GM19035 (cell line): ENCODE measurements around the gene TJP1.
"Not testable (repeated sequence)": the region's sequence is repeated elsewhere in the genome, so short reads cannot be mapped to it uniquely, and the experiment has no call there.

Experiments
- ATAC-seq: cut with Tn5 transposase; IDR thresholded peaks from one replicate; pipeline ENCODE4 v1.9.1; 2021; ENCODE audit not compliant: unreplicated experiment

TJP1 gene

GRCh38 chr15:29685156-29686078, 136.9 kb downstream of the TJP1 start:
- ATAC-seq, result no peak

- ATAC-seq, result no peak
Observed at GRCh38 chr15:29682781-29683180, 139.5 kb downstream of the TJP1 start.

GRCh38 chr15:29682361-29682760, 139.9 kb downstream of the TJP1 start:
- no peak for ATAC-seq

GRCh38 chr15:29681946-29682345, 140.3 kb downstream of the TJP1 start:
- ATAC-seq, result no peak

DNA sequence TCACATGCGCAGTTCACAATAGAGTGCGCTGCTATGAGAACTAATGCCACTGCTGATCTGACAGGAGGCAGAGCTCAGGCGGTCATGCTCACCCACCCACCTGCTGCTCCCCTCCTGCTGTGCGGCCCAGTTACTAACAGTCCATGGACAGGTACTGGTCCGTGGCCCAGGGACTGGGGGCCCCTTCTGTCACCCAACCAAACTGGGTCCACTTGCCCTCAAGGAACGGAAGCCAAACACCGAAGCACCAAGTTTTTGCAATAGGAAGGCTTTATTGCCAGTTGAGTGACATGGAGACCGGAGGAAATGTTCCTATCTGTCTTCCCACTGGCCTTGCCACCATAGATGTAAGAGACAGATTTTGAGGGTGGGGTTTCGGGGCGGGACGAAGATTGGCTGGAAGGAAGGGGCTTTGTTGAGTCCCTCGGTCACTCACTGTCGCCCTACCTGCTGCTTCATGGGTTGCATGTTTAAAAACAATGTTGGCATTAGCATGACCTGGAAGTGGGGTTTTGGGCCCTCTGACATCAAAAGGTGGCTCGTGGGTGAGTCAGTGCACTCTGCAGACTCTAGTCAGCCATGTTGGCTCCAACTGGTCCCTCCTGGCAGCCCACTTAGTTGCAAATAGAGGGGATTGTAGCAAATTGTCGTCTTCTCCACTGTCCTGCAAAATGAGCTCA, 141.0 kb downstream of the TJP1 start:
- ATAC-seq, result no peak

- ATAC-seq, result no peak
Observed at GRCh38 chr15:29680465-29681165, 141.7 kb downstream of the TJP1 start.

DNA sequence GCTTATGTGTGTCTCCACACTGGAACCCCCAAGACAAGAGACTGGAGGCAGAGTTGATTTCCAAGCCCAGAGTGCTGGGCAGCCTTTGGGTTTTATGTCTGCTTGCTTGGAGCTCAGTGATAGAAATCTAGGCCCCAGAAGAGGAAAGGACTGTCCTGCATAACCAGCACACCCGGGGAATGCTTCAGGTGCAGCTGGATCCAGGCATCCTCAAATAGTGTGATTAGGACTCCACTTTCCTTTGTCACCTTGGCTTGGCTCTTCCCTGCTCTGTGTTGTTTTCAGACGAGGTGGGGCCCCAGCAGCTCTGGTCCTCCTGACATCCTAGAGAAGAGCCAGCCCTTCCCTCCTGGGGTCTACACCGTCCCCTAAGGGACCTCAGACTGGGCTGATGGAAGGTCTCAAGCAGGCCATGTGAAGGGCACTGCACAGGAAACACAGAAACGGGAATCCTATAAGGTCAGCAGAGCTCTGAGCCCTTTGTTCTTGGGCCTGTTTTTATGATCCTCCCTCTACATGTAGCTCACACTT, 143.7 kb downstream of the TJP1 start:
- ATAC-seq, result no peak

- no peak for ATAC-seq
Observed at GRCh38 chr15:29677871-29678461, 144.3 kb downstream of the TJP1 start.

GRCh38 chr15:29677455-29677854, 144.8 kb downstream of the TJP1 start:
- no peak for ATAC-seq

DNA sequence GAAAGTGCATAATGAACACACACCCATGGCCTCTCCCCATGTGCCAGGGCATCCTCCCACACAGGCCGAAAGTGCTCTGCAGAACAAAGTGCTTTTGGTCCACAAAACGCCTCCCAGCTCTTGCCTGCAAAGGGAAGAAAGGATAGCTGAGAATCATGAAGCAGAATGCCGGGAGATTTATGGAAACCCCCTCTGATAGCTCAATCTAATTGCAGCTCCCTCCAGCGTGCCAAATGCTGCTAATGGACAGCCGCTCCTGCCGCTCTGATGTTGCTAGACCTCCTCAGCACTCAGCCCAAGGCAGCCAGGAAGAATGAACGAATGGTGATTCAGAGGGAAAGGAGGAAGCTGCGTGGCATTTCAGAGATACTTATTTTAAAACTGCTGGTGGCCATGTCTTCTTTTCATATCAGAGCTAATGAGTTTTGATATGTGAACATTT, 145.3 kb downstream of the TJP1 start:
- ATAC-seq, result no peak

DNA sequence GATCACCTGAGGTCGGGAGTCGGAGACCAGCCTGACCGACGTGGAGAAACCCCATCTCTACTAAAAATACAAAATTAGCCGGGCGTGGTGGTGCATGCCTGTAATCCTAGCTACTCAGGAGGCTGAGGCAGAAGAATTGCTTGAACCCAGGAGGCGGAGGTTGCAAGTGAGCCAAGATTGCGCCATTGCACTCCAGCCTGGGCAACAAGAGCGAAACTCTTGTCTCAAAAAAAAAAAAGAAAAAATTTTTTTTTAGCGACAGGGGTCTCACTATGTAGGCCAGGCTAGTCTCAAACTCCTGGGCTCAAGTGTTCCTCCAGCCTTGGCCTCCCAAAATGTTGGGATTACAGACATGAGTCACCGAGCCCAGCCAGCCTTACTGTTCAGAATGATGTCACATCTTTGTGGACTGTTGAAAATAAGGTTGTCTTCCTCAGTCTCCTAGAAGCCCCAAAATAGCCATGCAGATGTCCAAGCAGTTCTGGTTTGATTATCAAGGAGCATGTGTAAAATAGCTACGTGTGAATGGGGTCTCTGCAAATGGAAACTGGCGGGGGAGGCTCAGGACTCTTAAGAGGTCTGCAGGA, 145.8 kb downstream of the TJP1 start:
- ATAC-seq, result not testable (repeated sequence)

- no peak for ATAC-seq
Observed at GRCh38 chr15:29675791-29676301, 146.4 kb downstream of the TJP1 start.

GRCh38 chr15:29674661-29675533, 147.4 kb downstream of the TJP1 start:
- ATAC-seq, result no peak

- ATAC-seq, result no peak
Observed at GRCh38 chr15:29672923-29673809, 149.1 kb downstream of the TJP1 start.

DNA sequence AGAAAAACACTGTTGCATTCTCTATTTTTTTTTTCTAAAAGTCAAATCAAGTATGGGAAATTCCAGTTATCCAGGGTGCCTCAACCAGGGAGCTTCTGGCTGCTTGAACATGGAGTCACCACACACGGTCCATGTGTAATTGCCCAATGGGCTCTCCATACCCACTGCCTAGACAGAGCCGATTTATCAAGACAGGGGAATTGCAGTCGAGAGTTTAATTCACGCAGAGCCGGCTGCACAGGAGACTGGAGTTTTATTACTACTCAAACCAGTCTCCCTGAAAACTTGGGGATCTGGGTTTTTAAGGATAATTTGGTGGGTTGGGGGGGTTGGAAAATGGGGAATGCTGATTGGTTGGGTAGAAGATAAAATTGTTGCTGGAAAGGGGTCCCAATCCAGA, 149.8 kb downstream of the TJP1 start:
- no peak for ATAC-seq

DNA sequence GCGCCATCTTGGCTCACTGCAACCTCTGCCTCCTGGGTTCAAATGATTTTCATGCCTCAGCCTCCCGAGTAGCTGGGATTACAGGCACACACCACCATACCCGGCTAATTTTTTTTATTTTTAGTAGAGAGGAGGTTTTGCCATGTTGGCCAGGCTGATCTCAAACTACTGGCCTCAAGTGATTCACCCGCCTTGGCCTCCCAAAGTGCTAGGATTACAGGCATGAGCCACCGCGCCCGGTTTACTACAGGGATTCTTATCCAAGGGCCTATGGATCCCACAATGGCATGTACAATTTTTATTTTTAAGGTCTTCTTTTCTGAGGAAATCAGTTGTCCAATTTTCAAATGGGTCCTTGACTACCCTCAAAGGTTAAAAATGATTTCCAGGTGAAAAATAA, 150.2 kb downstream of the TJP1 start:
- ATAC-seq, result not testable (repeated sequence)

GRCh38 chr15:29670998-29671981, 151.0 kb downstream of the TJP1 start:
- no peak for ATAC-seq
